ENCODE data around the gene CTNNBIP1.

The CTNNBIP1 gene

DNA sequence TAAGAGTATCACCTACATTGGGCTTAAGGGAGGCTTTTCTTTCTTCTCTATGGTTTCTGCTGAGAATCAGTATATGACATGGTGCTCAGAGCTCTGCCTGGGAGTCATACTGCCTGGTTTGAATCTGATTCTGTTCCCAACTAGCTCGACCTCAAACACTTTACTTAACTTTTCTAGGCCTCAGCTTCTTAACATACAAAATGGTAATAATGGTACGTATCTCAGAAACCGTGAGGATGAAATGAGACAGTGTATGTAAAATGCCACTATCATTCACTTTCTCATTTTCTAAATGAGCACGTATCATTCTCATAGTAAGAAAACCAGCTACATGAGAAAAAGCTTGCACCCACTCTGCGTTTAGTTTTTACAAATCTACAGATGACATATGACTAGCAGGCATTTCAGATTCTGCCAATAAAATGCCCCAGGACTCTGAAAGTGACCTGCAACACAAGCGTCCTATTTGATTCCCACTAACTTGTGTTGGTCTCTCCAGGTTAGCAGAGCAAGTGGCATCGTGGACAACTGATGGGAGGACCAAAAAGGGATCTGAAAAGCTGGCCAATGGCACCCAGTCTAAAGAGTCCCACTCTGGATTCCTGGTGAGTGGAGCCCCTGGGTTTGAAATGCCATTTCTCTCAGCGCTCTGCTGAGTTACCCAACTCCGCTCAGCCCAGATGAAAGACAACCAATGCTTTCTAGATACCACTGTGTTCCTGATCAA, 6.1 kb downstream of the CTNNBIP1 start:
- no peak for DNase-seq

DNA sequence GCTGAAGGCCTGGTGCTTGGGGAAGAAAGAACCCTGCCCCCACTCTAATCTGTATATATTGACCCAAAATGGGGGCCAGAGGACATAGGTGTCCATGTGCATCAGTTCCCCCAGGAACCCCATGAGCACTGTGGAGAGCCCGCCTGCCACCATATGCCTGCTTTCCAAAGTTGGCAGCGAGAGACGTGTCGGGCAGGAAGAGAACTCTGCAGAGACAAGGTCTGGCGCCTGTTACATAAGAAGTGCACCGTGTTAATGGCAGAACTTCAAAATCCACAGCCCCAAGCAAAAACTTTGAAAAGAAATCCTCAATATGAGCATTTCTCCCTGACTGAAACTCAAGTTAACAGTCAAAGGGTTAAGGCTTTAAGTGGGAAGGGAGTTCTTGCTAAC, 8.0 kb downstream of the CTNNBIP1 start:
- no peak for DNase-seq

DNA sequence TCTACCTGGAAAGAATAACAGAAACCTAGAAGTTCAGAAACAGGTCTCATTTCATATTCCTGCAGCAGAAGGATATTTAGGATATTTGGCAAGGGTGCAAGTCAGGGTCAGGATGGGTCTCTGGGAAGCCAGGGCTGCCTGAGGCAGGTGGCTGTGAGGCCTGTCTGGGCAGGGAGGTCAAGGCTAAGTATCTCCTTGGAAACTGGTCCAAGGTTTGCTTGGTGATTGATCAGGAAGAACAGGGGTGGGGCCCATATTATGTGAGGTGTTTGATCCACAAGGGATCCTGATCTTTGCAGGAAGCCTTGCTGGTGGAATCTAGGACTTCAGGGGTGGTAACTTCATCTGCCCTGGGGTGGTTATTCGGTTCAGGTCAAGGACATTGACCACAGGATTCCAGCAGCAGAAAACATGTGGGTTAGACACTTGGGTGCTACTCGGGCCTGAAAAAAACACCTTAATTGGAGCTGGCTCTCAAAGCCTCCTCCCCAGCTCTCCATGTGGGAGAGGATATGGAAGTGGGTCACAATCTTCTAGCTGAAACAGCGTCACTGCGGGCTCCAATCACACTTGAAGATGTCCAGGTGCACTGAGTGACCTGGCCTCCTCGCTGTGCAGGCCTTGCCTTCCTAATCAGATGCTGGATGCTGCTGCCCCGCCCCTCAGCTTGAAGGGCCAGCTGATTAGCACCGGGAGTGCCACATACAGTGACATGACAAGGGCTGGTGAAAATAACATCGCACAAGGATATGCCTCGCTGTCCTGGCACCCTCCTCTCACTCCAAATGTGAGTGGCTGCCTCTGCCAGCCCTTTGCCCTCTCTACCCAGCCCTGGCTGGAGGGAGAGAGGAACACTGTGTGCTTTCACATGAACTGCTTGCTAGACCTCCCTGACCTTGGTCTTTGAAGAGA, 8.7 kb downstream of the CTNNBIP1 start:
- no peak for DNase-seq

DNA sequence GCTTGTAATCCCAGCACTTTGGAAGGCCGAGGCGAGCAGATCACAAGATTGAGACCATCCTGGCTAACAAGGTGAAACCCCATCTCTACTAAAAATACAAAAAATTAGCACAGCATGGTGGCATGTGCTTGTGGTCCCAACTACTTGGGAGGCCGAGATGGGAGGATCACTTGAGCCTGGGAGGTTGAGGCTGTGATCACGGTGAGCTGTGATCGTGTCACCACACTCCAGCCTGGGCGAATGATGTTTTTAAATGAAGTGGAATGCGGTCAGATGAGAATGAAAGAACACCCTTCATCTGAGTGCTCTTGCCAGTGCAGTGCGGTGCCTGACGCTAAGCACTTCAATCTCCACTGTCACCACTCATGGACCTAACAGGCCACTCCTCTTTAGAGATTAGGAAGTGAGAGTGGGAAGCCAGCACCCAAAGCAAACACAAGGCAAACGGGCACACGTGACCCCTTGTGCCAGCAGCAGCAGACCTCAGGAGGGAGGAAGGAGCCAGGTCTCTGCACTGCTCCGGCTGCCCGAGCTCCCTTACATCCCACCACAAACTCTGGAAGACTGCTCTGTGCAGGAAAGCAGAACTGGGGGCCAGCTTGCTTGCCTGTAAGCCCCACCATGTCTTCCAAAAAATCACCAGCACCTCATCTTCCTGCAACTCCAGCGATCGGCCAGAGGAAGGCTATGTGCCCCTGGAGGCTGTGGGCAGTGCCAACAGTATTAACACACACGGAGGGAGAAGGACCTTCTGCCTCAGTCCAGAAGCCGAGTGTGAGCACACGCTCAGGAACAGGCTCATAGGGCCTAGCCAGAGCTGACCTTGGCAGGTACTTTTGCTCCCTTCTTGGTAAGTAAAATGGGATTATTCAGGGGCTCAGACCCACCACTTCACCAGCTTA, 9.7 kb downstream of the CTNNBIP1 start:
- no peak for DNase-seq

DNA sequence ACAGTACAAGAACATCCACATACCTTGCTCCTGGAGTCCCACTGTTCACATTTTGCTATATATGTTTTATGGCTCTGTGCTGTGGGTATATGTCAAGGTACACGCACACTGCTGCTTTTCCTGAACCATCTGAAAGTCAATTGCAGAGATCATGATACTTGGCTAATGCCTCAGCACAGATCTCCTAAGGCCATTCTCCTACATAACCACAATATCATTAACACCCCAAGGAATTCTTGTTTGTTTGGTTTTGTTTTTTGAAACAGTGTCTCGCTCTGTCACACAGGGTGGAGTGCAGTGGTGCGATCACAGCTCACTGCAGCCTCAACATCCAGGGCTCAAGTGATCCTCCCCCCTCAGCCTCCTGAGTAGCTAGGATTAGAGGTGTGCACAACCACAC, 16.0 kb downstream of the CTNNBIP1 start:
- no peak for DNase-seq

DNA sequence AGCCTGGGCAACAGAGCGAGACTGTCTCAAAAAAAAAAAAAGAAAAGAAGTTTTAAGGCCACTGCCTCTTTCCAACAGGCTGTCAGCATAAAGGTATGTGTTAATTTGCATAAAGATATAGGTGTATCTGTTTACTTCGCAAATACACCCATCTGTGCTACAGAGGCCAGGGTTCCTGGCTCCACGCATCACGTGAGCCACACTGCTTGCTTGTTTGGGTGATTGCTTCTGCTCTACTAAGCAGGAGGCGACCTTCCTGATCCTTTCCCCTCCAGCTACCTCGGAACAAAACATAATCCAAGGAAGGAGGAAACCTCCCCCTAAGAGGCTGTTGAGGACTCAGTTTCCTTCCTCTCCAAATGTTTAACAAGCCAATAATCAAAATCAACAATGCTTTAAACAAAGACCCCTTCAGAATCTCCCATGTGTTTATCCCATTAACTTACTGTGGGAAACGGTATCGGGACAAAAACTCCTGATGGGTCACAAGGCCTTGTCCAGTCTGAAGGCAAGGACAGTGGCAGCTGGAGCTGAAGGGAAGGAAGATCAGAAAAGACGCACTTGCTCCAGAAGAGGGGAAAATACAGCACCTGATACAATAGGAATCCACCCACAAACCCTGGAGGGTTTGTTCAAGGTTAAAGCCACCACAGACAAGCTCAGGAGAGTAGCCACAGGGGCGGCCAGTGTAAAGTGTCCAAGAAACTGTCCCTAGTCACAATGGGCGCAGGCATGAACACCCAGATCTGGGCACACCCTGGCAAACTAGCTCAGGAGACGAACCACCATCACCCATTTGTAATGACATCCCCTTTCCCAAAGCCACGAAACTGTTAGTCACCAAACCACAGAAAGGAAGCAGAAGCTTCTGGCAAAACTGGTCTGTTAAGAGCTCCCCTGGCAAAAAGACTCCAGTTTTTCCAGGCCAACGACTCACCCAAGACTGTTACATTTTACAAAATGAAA, 17.2 kb downstream of the CTNNBIP1 start:
- peak; percentile 60 for DNase-seq

DNA sequence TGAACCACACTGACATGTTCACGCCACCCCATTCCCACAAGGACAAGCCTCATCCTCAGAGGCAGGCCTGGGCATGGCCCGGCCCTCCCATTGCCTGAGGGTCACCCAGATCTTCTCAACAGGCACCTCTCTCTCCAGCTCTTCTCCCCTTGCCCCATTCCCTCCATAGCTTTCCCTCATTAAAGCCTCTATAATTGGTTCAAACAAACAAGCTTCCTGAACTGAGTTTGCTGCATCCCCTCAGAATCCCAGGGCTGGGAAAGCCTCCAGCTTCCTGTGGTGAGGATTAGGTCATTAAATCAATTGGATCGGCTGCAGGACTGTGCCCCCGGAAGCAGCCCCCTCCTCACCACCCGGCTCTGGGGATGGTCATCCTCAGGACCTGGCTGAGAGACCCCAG, 18.9 kb downstream of the CTNNBIP1 start:
- DNase-seq, result no peak

DNA sequence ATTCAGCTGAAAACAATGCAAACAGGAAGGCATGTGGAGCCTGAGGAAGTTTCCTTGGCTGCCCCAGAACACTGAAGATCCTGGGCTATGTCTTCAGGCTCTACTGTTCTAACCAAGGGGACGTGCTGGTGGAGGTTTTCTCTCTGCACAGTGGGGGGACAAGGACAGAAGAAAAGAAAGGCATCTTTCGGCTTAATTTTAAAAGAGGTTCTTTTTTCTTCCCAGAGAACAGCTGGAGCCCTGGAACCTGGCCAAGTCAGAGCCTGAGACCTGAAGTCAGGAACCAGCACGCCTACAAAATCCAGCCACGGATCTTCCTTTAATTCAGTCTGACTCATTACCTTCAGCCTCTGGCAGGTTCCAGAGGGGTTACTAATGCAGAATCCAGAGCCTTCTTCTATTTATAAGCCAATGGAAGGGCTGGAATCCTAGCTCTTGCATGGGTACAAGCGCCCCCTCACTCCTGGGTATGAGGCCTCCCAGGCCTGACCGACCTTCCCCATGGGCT, 19.8 kb downstream of the CTNNBIP1 start:
- DNase-seq, result peak; percentile 95

DNA sequence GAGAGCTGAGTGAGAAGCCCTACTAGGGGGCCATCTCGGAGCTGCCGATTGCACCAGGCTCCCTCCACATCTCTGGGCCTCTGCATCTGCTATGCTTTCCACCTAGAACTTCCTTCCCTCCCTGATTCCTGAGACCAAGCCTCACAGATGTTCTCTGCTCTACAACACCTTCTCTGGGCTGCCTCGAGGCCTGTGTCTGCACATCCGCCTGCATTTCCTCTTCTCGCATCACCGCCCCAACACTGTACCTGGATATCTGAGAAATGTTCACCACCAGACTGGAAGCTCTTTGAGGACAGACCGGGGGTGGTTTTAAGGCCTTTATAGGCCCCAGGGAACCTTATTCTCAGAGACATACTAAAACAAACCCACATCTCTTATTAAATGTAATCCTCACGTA, 20.7 kb downstream of the CTNNBIP1 start:
- DNase-seq, result no peak

DNA sequence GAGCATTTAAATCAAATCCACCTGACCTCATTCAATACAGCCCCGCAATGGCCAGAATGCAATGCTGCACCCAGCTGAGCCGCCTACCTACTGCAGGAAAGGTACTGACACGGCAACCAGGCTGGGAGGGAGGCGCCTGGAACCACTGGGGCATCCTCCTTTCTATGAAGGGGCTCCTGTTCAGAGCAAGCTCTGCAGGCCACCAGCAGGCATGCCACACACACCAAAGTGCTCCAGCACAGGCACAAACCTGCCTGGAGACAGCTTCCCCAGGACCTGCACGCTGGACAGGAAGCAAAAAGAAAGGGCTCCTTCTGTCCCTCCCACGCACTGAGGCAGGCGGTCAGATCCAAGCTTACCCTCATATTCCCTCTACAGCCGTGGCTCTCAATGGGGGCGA, 21.2 kb downstream of the CTNNBIP1 start:
- no peak for DNase-seq

DNA sequence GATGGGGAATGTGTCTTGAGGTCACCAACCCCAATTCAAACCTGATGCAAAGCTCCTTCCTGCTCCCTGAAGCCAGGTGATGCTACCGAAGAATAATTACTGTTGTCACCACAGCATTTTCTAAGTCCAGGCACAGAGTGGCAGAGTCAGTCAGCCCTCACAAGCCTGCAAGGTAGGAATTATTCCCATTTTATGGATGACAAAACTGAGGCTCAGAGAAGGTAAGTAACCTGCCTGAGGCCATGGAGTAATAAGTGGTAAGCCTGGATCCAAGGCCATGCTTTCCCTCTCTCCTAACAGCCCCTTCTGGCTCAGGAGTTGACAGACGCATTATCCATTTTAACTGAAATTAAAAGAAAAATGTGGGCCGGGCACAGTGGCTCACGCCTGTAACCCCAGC, 23.0 kb downstream of the CTNNBIP1 start:
- no peak for DNase-seq

DNA sequence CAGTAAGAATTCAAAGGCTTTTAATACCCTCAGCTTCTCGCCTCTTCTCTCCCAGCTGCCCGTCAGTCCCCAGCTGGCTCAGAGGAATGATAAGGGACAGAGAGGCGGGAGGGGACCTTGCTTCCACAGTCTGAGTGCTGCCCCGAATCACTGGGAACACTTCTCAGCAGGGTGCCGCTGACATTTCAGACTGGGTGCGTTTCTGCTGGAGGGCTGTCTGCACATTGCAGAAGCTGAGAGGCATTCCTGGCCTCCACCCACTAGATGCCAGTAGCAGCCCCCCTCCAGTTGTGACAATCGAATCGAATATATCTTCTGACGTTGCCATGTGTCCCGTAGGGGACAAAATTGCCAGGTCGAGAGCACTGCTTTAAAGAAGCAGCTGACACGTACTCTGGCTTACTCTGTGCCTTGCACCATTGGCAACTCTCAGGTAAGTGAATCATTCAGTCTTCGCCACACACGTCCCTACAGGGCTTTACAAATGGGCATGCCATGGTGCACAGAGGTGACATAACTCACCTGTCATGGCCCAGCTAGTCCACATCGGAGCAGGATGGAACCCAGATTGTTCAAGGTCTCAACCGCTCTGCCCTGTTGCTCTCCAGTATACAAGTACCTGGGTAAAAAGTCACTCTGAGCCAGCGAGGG, 23.9 kb downstream of the CTNNBIP1 start:
- no peak for DNase-seq

DNA sequence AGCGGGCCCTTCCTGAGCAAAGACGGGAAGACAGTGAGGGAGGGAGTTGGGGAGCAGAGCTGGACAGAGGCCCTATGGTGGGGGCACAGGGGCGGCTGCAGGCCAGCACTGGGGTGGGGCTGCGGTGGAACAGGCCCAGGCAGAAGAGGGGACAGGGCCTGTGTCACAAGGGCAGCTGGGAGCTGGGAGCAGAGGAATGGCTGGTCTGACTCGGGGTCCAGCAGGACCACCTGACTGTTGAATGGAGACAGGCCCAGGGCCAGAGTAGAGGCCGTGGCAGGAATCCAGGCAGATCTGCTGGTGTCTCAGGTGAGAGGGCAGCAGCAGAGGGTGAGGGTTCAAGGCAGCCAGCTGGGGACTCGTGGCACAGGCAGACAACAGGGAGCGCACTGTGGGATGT, 25.3 kb downstream of the CTNNBIP1 start:
- no peak for DNase-seq

DNA sequence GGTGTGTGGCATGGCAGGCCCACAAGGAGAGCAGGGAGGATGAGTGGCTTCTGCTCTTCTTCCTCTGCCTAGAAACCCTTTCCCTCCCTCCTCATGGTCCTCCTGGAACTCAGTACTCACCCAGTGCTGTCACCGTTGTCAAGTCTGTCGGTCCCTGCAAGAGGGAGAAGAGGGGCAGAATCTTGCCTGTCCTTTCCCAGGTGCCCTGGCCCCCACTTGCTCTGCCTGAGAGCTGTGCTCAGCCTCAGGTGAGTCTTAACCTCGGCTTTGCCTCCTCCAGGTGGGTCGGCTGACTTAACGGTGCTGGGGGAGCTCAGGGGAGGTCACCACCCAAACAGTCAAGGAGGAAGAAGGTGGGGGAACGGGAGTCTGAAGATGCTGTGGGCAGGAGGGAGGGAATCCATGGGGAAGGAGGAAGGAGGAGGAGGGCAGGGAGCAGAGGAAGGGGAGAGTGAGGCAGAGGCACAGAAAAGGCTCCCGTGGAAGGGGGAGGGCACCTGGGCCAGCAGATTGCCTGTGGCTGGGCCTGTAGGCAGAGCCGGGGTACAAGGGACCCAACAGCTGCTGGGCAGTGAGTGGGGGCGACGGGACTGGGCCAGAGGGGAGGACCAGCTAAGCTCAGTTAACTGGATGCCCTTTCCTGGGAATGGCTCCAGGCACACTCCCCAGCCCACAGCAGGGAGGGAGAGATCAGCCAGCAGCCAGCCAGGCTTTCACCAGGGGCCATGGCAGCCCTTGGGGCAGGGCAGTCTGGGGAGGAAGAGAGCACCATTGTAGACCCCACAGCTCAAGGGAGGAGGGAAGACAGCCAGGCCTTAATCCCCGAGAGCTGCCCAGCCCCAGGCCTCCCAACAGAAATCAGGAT, 26.3 kb downstream of the CTNNBIP1 start:
- DNase-seq, result no peak

DNA sequence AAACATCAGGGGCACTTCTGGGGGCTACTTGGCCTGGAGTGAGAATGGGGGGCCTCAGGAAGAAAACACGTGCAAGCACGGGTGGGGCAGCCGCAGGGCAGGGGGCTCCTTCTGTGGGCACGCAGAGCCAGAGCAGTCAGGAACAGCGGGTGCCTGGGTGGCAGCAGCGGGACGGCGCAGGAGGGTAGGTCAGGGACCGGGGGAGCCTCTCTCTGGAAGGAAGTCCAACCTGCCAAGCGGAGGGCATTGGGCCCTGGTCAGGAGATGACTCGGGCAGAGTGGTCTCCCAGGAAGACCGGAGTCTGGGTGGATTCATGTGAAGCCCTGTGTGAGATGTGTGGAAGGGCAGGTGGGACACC, 27.1 kb downstream of the CTNNBIP1 start:
- no peak for DNase-seq

DNA sequence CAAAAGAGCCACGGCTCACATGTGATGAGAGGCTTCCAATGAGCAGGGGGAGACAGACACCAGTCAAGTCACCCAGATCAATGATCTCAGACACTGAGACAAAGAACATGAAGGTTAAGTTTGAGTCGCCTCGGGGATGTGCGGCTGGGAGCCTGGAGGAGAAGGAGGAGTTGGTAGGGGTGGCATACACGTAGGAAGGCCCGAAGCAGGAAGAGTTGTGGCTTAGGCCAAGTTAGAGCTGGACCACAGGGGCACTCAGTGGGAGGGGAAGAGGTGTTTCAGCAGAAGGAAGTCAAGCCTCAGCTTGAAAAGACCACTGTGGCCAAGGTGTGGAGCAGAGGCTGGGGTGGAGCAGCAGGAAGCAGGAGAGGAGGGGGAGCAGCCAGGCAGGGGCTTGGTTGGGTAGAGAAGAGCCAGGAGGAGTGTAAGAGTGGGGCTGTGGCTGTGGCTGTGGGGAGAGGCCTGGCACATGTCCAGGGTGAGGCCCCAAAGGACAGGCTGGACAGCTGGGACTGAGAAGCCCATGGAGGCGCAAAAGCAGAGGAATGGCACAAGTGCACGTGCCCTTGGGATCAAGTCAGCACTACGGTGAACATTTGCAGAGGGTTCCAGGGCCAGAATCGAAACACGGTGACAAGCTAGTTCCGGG, 27.6 kb downstream of the CTNNBIP1 start:
- DNase-seq, result no peak

DNA sequence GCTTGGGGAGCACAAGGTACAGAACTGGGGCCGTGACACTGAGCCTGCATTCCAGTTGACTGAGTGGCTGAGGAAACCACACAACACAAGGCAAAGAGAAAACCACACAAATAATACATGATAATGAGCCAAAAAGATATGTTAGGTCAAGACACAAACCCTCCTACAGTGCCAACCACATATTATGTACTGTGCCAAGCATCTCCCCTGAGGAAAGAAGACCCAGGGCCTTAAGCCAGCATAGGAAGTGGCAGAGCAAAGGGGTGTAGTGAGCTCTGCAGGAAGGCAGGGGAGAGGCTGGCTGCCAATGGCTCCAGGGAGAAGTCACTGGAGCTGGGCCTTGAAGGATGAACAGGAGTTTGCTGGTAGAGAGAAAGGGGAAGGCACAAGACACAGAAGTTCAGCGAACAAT, 28.2 kb downstream of the CTNNBIP1 start:
- DNase-seq, result peak; percentile 60

DNA sequence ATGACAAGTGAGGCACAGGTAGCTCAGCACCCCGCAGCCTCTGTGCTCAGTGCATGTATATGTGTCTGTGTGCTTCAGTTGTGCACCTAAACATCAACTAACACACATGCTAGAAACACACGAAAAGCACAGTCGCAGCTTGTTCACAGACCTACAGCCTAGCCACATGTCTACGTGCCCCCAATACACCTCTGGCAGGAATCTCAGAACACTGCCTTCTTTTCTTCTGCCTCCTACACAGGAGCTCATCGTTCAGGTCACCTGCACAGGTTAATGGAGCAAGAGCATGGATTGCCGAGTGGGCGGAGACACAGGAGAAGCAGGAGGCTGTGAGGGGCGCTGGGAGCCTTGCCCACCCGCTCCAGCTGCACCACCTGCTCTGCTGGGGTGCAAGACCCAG, 31.7 kb downstream of the CTNNBIP1 start:
- DNase-seq, result no peak

DNA sequence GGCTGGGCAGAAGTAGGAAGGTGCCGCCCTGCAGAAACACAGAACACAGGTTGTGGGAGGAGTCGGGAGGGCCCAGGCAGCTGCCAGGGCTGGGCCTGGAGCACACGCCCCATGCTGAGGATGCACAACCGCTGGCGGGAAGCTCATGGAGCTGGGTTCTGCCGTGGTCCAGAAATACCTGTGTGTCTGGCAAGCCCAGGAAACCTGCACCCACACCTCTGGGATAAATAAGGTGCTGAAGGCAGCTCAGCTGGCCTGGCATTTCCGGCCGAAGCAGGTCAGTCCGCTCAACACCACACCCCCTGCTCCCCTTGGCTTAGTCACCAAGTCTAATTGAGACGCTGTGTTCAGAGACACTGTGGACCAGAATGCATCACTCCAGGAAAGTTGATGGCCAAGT, 32.1 kb downstream of the CTNNBIP1 start:
- no peak for DNase-seq

DNA sequence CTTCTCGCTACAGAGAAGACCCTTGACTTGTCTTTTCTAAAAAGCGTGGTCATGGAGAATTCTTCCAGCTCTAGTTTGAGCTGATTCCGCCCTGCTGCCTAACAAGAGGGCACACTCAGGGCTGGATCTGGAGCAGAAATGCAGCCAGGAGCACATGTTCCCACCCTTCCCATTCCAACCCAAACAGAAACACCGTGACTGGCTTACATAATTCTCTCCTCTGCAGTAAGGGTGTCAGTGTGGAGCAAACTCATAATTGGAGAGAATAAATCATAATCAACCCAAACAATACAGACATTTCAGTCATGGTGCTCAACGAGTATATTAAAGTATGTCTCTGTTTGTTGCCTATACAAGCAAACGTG, 34.5 kb downstream of the CTNNBIP1 start:
- no peak for DNase-seq
